Endothelial cell of umbilical vein (primary cell): ENCODE data around the gene COL7A1.

Experiments used
- CTCF ChIP-seq, 2 donors: IDR thresholded peaks; 1 replicate in 1 of 2; 2 replicates in 1 of 2; pipeline ENCODE4 v1.5.1; 2011; ENCODE audit warnings: low read length in 2 of 2, mild to moderate bottlenecking in 2 of 2, moderate library complexity in 2 of 2, control low read depth in 1 of 2, inconsistent platforms in 1 of 2, low read depth in 1 of 2; ENCODE audit not compliant: insufficient read depth in 1 of 2; ENCODE audit errors: extremely low read depth in 1 of 2
- POLR2A ChIP-seq: IDR thresholded peaks from 2 replicates; pipeline ENCODE4 v1.6.1; 2012; ENCODE audit warnings: low read depth, mild to moderate bottlenecking, control low read depth, low read length

GRCh38 chr3:48572517-48572916, 22.6 kb downstream of the COL7A1 start:
- TF ChIP-seq CTCF (IDR thresholded peaks at IDR 0.05; ENCODE audit: extremely low read depth in 1 of 2, insufficient read depth in 1 of 2, low read depth in 1 of 2, low read length in 2 of 2) (no peak), POLR2A (no peak)
